MCF 10A (cell line): ENCODE data around the gene BCR. TPM values are rescaled to one million over a fixed set of nuclear protein-coding genes. Genes with fewer than 3 reads are reported as not detected.
A peak's percentile ranks its signal among the peaks of the same experiment; 100 is the strongest.

Experiments
- BruUV-seq: library from RNA; stranded (reverse); fragments of 400-500 nt; replicated peaks from 2 replicates; lab custom pipeline; 2021; lab: Mats Ljungman, UMichigan
- CTCF ChIA-PET: fragments of 300-600 bp; sonication (Branson Sonifier 250); formaldehyde crosslinking; extraction: SDS; loops from one replicate; lab custom pipeline; 2021; ENCODE audit warnings: antibody characterized with exemption, inconsistent platforms; lab: Yijun Ruan, JAX
- POLR2A ChIA-PET: fragments of 300-600, 350-650 bp; sonication (Branson Sonifier 250); formaldehyde crosslinking; extraction: SDS; loops from one replicate; lab custom pipeline; 2020; ENCODE audit warnings: antibody characterized with exemption, inconsistent platforms; lab: Yijun Ruan, JAX
- DNase-seq: peaks from one replicate; pipeline ENCODE4 v3.0.0-alpha.2; 2018; ENCODE audit not compliant: unreplicated experiment
- H3K27ac Mint-ChIP-seq: one replicate; pipeline ENCODE4 v1.8.0; 2022; ENCODE audit warnings: mild to moderate bottlenecking, low read depth, mixed read lengths; ENCODE audit not compliant: unreplicated experiment
- H3K27me3 Mint-ChIP-seq: one replicate; pipeline ENCODE4 v1.8.0; 2022; ENCODE audit warnings: mixed read lengths; ENCODE audit not compliant: insufficient read depth, unreplicated experiment
- H3K36me3 Mint-ChIP-seq: one replicate; pipeline ENCODE4 v1.8.0; 2022; ENCODE audit warnings: mild to moderate bottlenecking, moderate library complexity, mixed read lengths; ENCODE audit not compliant: insufficient read depth, unreplicated experiment
- H3K4me1 Mint-ChIP-seq: one replicate; pipeline ENCODE4 v1.8.0; 2022; ENCODE audit warnings: mixed read lengths; ENCODE audit not compliant: insufficient read depth, unreplicated experiment
- H3K4me3 Mint-ChIP-seq: one replicate; pipeline ENCODE4 v1.8.0; 2022; ENCODE audit warnings: mild to moderate bottlenecking, moderate library complexity, mixed read lengths; ENCODE audit not compliant: unreplicated experiment
- H3K9me3 Mint-ChIP-seq: one replicate; pipeline ENCODE4 v1.8.0; 2022; ENCODE audit warnings: mixed read lengths; ENCODE audit not compliant: unreplicated experiment
- CTCF ChIP-seq: fragments of 200-600 bp; IDR thresholded peaks from one replicate; pipeline ENCODE4 v1.8.0; 2022; ENCODE audit warnings: antibody characterized with exemption, mild to moderate bottlenecking; ENCODE audit not compliant: unreplicated experiment
- intact Hi-C: fragments of 100-400 bp; cut with micrococcal nuclease; formaldehyde crosslinking; loops from 2 replicates; pipeline ENCODE4 v1.14.1; 2022
- total RNA-seq: library from RNA; stranded (reverse); gene quantifications from 2 replicates; pipeline ENCODE4 v1.2.3, GENCODE V29; 2022

The BCR gene
- total RNA-seq, 1 experiment from 2014 or later, result 77.9 TPM

GRCh38 chr22:23215294-23216241 lies 35.3 kb downstream of the BCR start:
- intact Hi-C loops, result no loop called here
- CTCF ChIA-PET, result interaction anchor here (0.8 to 1.2 kb wide), 2 partner anchors 8 to 10 kb away, joined by 3 to 4 read pairs; no protein-coding TSS in a partner anchor
- Mint-ChIP-seq H3K4me3 (no peak overlapping the region), H3K4me1 (peaks cover 34% of the 10 kb centered on the region), H3K36me3 (no peaks in the 10 kb centered on the region), H3K27ac (peak overlapping the region; percentile 79), H3K27me3 (no peaks in the 10 kb centered on the region), H3K9me3 (no peaks in the 10 kb centered on the region)
- no TSS peak for BruUV-seq
- peak; percentile 71 for DNase-seq
- POLR2A ChIA-PET, result interaction anchor here (0.8 to 1.4 kb wide), 5 partner anchors 10 to 75 kb away, joined by 3 read pairs; no protein-coding TSS in a partner anchor
- no peak for TF ChIP-seq CTCF

GRCh38 chr22:23216461-23217170 lies 36.3 kb downstream of the BCR start:
- intact Hi-C loops, result no loop called here
- peak; percentile 21 for DNase-seq
- TF ChIP-seq CTCF, result no peak
- no peaks in the 10 kb centered on the region for H3K9me3 Mint-ChIP-seq
- POLR2A ChIA-PET, result interaction anchor here (1.4 kb wide), 1 partner anchor 34 kb away, joined by 3 read pairs; no protein-coding TSS in a partner anchor
- no peaks in the 10 kb centered on the region for H3K27me3 Mint-ChIP-seq
- no peak overlapping the region for H3K4me3 Mint-ChIP-seq
- peaks cover 33% of the 10 kb centered on the region for H3K4me1 Mint-ChIP-seq
- no peaks in the 10 kb centered on the region for H3K36me3 Mint-ChIP-seq
- no TSS peak for BruUV-seq
- no peak overlapping the region for H3K27ac Mint-ChIP-seq
- CTCF ChIA-PET, result interaction anchor here (0.8 to 1.2 kb wide), 2 partner anchors 9 kb away, joined by 3 to 4 read pairs; no protein-coding TSS in a partner anchor

- no TSS peak for BruUV-seq
- Mint-ChIP-seq H3K36me3 (no peaks in the 10 kb centered on the region), H3K4me1 (peaks cover 37% of the 10 kb centered on the region), H3K27ac (no peak overlapping the region), H3K27me3 (no peaks in the 10 kb centered on the region), H3K4me3 (no peak overlapping the region), H3K9me3 (no peaks in the 10 kb centered on the region)
- TF ChIP-seq CTCF, result no peak
- intact Hi-C loops, result no loop called here
- ChIA-PET CTCF (interaction anchor here (0.9 kb wide), 1 partner anchor 64 kb away, joined by 5 read pairs; no protein-coding TSS in a partner anchor), POLR2A (interaction anchor here (1.0 to 1.4 kb wide), 2 partner anchors 24 to 35 kb away, joined by 3 to 5 read pairs; no protein-coding TSS in a partner anchor)
- no peak for DNase-seq
These were observed 37.1 kb downstream of the BCR start for GRCh38 chr22:23217171-23218052.
